Mucosa of rectum (tissue), 2 donors: Measurements from ENCODE around the gene SHQ1.
"Not testable (repeated sequence)": the region's sequence is repeated elsewhere in the genome, so short reads cannot be mapped to it uniquely, and the experiment has no call there.

Experiments
- H3K27ac ChIP-seq, 2 donors: one replicate each; pipeline ENCODE4 v1.7.0; 2013; ENCODE audit warnings: inconsistent platforms in 2 of 2, low read depth in 2 of 2, low read length in 2 of 2
- H3K27me3 ChIP-seq, 2 donors: one replicate each; pipeline ENCODE4 v1.7.0; 2013; ENCODE audit warnings: low read length in 2 of 2; ENCODE audit not compliant: control insufficient read depth in 2 of 2, insufficient read depth in 2 of 2
- H3K36me3 ChIP-seq, 2 donors: one replicate each; pipeline ENCODE4 v1.7.0; 2013; ENCODE audit warnings: low read length in 2 of 2; ENCODE audit not compliant: control insufficient read depth in 2 of 2, insufficient read depth in 2 of 2
- H3K4me1 ChIP-seq, 2 donors: one replicate each; pipeline ENCODE4 v1.7.0; 2013; ENCODE audit warnings: low read length in 2 of 2, mild to moderate bottlenecking in 1 of 2; ENCODE audit not compliant: control insufficient read depth in 2 of 2, insufficient read depth in 2 of 2
- H3K4me3 ChIP-seq, 2 donors: one replicate each; pipeline ENCODE4 v1.7.0; 2013; ENCODE audit warnings: low read length in 2 of 2
- H3K9ac ChIP-seq, 2 donors: one replicate each; pipeline ENCODE4 v1.7.0; 2013; ENCODE audit warnings: low read length in 2 of 2, low read depth in 1 of 2, mild to moderate bottlenecking in 1 of 2
- H3K9me3 ChIP-seq, 2 donors: one replicate each; pipeline ENCODE4 v1.7.0; 2013; ENCODE audit warnings: low read length in 2 of 2; ENCODE audit not compliant: control insufficient read depth in 2 of 2
- donor health status: healthy.
- donor health status: Normal muscosa, but diverticular disease.

The SHQ1 gene

DNA sequence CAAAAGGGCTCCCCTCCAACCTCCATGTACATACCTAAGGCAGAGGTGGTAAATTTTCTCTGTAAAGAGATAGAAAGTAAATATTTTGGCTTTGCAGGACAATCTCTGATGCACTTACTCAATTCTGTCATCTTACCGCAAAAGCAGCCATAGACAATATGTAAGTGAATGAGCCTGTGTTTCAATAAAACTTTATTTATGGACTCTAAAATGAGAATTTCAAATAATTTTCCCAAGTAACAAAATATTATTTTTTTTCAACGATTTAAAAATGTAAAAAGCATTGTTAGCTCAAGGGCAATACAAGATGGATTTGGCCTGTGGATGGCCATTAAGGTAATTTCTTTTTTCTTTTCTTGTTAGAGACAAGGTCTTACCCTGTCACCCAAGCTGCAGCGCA lies 44.7 kb downstream of the SHQ1 start:
- Histone ChIP-seq H3K4me3 (no peak overlapping the region), H3K9me3 (no peaks in the 10 kb centered on the region), H3K27ac (no peak overlapping the region), H3K9ac (no peak overlapping the region), H3K4me1 (no peaks in the 10 kb centered on the region), H3K36me3 (no peaks in the 10 kb centered on the region), H3K27me3 (no peaks in the 10 kb centered on the region)

DNA sequence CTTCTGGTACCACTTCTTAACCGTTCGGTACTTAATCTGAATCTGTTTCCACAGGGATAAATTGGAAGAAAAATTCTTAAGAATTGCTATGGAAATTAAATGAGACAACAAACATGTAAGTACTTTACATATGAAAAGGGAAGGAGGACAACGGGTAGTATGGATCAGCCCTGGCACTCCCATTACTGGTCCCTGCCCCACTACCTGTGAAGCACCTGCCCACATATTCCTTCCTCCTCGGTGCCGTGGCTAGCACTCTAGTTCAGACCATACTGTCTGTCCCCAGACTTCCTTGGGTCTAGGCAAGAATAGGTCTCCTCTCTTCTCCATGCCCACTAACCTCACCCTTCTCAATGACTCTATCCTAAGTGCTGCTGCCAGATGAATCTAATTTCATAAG lies 46.2 kb downstream of the SHQ1 start:
- no peaks in the 10 kb centered on the region for H3K9me3 ChIP-seq
- H3K9ac ChIP-seq: no peak overlapping the region
- H3K36me3 ChIP-seq: no peaks in the 10 kb centered on the region
- H3K4me3 ChIP-seq: no peak overlapping the region
- no peak overlapping the region for H3K27ac ChIP-seq
- H3K4me1 ChIP-seq: no peaks in the 10 kb centered on the region
- H3K27me3 ChIP-seq: no peaks in the 10 kb centered on the region

DNA sequence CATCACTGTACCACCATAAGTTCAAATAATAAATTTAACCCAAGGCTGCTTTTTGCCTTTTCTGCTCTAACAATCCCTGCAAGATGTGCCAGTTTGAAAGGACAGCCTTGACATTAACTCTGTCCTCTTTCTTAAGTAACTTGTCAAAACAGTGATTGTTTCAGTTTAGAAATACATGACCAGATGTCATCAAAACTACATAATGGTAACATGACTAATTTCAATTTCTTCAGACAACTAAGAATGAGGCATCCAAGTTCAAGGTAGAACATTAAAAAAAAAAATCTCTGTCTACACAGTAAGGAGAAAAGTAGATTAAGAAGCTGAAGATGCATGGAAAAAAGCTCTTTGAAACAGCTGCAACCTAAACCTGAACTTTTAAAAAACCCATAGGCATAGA lies 47.4 kb downstream of the SHQ1 start:
- Histone ChIP-seq H3K9ac (no peak overlapping the region), H3K36me3 (no peaks in the 10 kb centered on the region), H3K4me1 (no peaks in the 10 kb centered on the region), H3K4me3 (no peak overlapping the region), H3K27me3 (no peaks in the 10 kb centered on the region), H3K9me3 (no peaks in the 10 kb centered on the region), H3K27ac (no peak overlapping the region)

DNA sequence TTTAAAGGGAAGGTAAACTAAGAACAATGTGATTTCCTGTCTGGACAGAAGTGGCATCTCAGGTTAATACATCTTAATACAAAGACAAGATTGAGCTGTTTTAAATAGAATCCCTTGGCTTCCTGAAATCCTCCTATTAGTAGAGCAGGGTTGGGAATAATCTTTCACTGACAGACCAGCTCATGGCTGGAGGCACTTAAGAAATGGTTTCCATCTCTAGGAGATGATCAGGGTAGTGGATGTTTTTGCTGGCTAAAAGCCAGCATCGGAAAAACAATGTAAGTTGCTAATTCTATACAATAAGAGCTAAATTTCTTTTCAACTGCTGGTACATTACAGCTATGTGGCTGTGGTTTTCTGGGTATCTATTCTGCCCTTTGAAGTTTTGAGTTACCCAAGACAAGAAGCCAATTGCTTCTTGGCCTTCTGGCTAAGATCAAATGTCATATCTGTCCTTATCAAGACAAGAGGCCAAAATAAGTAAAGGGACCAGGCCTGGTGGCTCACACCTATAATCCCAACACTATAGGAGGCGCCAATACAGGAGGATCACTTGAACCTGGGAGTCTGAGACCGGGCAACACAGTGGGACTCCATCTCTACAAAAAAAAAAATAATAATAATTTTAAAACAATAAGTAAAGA lies 49.6 kb downstream of the SHQ1 start:
- Histone ChIP-seq H3K4me1 (no peaks in the 10 kb centered on the region), H3K27me3 (no peaks in the 10 kb centered on the region), H3K4me3 (no peak overlapping the region), H3K9ac (no peak overlapping the region), H3K27ac (no peak overlapping the region), H3K9me3 (no peaks in the 10 kb centered on the region), H3K36me3 (no peaks in the 10 kb centered on the region)

DNA sequence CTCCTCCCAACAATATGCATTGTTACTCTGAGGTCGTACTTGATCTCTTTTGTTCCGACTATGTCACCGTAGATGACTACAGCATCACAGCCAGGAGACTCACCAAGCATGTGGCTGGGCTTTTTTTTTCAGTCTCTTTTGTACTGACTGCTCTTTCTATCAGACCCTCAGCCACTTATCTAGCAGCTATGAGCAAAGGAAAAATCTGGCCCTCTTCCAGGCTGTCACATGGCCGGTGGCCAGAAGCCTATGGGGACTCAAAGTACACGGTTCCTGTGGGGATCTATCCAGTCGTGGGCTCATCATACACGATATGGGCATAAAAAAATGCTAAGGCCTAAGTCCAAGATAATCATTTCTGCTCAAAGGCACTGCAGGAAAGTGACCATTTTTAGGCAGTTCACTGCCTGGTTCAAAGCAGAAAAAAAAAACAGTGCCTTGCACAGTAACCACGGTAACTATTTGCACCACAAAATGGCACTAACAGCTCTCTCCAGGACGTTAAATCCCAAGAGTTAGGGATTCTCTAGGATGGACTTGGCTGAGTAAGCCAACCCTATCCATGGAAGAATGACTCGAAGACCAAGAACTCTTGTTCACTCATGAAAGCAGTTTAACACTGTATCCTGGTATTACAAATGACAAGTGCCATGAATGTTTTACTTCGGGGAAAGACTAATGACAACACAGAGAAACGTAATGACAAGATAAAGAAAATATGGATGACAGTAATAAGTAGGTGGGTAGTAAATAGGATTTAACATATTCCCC lies 50.3 kb downstream of the SHQ1 start:
- Histone ChIP-seq H3K4me1 (no peaks in the 10 kb centered on the region), H3K36me3 (no peaks in the 10 kb centered on the region), H3K9me3 (no peaks in the 10 kb centered on the region), H3K4me3 (no peak overlapping the region), H3K27ac (no peak overlapping the region), H3K27me3 (no peaks in the 10 kb centered on the region), H3K9ac (no peak overlapping the region)

DNA sequence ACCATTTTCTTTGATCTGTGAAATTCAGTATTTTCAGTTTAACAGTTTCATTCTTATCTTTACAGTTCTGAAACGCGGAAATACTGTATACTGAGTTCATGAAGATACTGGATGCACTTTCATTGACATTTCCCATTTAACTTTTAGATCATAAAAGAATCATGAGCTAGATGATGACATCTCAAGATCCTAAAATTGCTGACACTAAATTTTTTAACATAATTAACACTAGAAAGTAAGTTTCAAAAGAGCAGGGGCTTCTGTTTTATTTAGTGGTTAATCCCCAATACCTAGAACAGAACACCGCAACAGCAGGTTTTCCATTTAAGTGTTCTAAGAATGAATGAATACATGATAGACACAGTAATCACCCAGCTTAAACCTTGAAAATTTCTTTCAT lies 54.2 kb downstream of the SHQ1 start:
- Histone ChIP-seq H3K9ac (no peak overlapping the region), H3K36me3 (no peaks in the 10 kb centered on the region), H3K27me3 (no peaks in the 10 kb centered on the region), H3K27ac (no peak overlapping the region), H3K9me3 (no peaks in the 10 kb centered on the region), H3K4me1 (peaks cover 0 to 3% of the 10 kb centered on the region in 2 donors), H3K4me3 (no peak overlapping the region)

DNA sequence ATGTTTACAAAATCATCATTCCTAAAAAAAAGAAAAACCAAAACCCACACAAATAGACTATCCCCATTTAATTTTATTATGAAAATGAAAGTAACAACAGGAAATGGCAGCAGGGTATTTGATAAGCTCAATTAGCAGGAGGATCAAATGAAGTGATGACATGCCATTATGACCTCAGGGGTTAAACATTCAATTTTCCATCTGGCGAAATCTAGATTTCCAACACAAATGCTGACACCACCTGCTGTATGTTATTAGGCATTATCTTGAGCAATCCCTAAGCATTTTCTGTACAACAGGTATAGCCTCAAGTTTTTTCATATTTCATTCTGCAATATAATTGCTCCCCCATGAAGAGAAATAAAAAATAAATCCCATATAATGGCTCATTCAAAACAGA lies 57.1 kb downstream of the SHQ1 start:
- H3K4me3 ChIP-seq: no peak overlapping the region
- H3K27ac ChIP-seq: no peak overlapping the region
- no peak overlapping the region for H3K9ac ChIP-seq
- peaks cover 0 to 3% of the 10 kb centered on the region in 2 donors for H3K4me1 ChIP-seq
- no peaks in the 10 kb centered on the region for H3K9me3 ChIP-seq
- no peaks in the 10 kb centered on the region for H3K27me3 ChIP-seq
- H3K36me3 ChIP-seq: no peaks in the 10 kb centered on the region

DNA sequence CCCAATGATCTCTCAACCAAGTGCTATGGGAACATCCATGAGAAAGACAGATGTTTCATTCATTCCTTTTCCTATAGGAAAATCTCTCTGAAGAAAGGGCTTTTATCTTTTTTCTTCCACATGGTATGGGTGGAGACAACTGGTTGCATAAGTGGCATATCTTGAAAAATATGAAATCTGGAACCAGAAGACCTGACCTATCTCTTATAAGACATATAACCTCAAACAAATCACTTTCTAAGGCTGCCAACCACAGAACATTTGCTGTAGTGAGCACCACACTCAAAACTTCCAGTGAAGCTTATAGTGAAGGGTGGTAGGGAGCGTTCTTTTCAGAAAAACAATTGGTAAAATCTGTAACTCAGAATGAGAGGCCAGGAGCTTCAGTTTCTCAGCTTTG lies 58.5 kb downstream of the SHQ1 start:
- Histone ChIP-seq H3K9ac (no peak overlapping the region), H3K27ac (no peak overlapping the region), H3K4me1 (peaks cover 0 to 3% of the 10 kb centered on the region in 2 donors), H3K4me3 (no peak overlapping the region), H3K27me3 (no peaks in the 10 kb centered on the region), H3K36me3 (peaks cover 2% of the 10 kb centered on the region in 2 donors), H3K9me3 (no peaks in the 10 kb centered on the region)

DNA sequence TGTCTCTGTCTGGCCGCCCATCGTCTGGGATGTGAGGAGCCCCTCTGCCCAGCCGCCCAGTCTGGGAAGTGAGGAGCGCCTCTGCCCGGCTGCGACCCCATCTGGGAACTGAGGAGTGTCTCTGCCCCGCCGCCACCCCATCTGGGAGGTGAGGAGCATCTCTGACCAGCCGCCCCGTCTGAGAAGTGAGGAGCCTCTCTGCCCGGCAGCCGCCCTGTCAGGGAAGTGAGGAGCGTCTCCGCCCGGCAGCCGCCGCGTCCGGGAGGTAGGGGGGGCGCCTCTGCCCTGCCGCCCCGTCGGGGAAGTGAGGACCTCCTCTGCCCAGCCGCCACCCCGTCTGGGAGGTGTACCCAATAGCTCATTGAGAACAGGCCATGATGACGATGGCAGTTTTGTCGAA lies 60.0 kb downstream of the SHQ1 start:
- H3K27ac ChIP-seq, H3K27me3 ChIP-seq, H3K36me3 ChIP-seq, H3K4me1 ChIP-seq, H3K9ac ChIP-seq, H3K9me3 ChIP-seq, H3K4me3 ChIP-seq: not testable (repeated sequence)

DNA sequence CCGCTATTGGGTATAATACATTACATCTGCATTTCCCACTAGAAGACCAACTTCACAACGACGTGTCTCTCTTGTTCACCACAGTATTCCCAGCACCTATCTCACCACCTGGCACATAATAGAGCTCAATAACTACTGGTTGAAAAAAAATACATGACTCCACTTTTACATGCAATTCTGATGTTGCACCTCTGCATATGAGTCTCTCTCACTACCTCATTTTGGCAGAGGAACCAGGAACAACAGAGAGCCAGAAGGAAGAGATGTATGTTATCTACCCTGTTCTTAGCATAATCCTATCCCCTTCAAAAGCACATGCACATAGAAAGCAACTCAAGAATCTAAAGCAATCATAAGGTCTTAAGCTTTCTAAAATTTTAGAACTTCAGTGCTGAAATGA lies 61.6 kb downstream of the SHQ1 start:
- Histone ChIP-seq H3K27ac (no peak overlapping the region), H3K27me3 (no peaks in the 10 kb centered on the region), H3K36me3 (peaks cover 2% of the 10 kb centered on the region in 2 donors), H3K9ac (no peak overlapping the region), H3K4me1 (peaks cover 0 to 3% of the 10 kb centered on the region in 2 donors), H3K9me3 (no peaks in the 10 kb centered on the region), H3K4me3 (no peak overlapping the region)
